ENCODE measurements around the gene PAWR. TPM values are rescaled to one million over a fixed set of nuclear protein-coding genes. Genes with fewer than 3 reads are reported as not detected.

Gene PAWR
- polyA plus RNA-seq = 51.2 TPM
- long read RNA-seq, donor 1, full-length matches to known transcripts = 3 of 3 reads
- long read RNA-seq, donor 1, partial matches to known transcripts = 0 of 3 reads
- long read RNA-seq, donor 1, other reads (novel, unspliced or antisense) = 0 of 3 reads
- long read RNA-seq, donor 2, full-length matches to known transcripts = 3 of 3 reads
- long read RNA-seq, donor 2, partial matches to known transcripts = 0 of 3 reads
- long read RNA-seq, donor 2, other reads (novel, unspliced or antisense) = 0 of 3 reads
- long read RNA-seq, donor 3 = 0 reads
- long read RNA-seq, donor 4, full-length matches to known transcripts = 1 of 1 reads
- long read RNA-seq, donor 4, partial matches to known transcripts = 0 of 1 reads
- long read RNA-seq, donor 4, other reads (novel, unspliced or antisense) = 0 of 1 reads
- long read RNA-seq, donor 5, full-length matches to known transcripts = 5 of 5 reads
- long read RNA-seq, donor 5, partial matches to known transcripts = 0 of 5 reads
- long read RNA-seq, donor 5, other reads (novel, unspliced or antisense) = 0 of 5 reads
- long read RNA-seq, donor 6, full-length matches to known transcripts = 7 of 12 reads
- long read RNA-seq, donor 6, partial matches to known transcripts = 5 of 12 reads
- long read RNA-seq, donor 6, other reads (novel, unspliced or antisense) = 0 of 12 reads
- long read RNA-seq, donor 7, full-length matches to known transcripts = 2 of 2 reads
- long read RNA-seq, donor 7, partial matches to known transcripts = 0 of 2 reads
- long read RNA-seq, donor 7, other reads (novel, unspliced or antisense) = 0 of 2 reads
- long read RNA-seq, donor 8, full-length matches to known transcripts = 5 of 17 reads
- long read RNA-seq, donor 8, partial matches to known transcripts = 12 of 17 reads
- long read RNA-seq, donor 8, other reads (novel, unspliced or antisense) = 0 of 17 reads
- long read RNA-seq, donor 9, partial matches to known transcripts = 0 of 6 reads
- long read RNA-seq, donor 9, other reads (novel, unspliced or antisense) = 0 of 6 reads
- long read RNA-seq, donor 10, full-length matches to known transcripts = 10 of 10 reads
- long read RNA-seq, donor 10, partial matches to known transcripts = 0 of 10 reads
- long read RNA-seq, donor 10, other reads (novel, unspliced or antisense) = 0 of 10 reads
- long read RNA-seq, donor 11, partial matches to known transcripts = 0 of 5 reads
- long read RNA-seq, donor 11, other reads (novel, unspliced or antisense) = 0 of 5 reads

- peaks cover 5% of the 10 kb centered on the region for H3K9me3 ChIP-seq (ENCODE audit: control insufficient read depth, low read depth, low read length)
- 0% methylated on average over 2 of the region's 107 CpGs for WGBS (ENCODE audit: insufficient coverage, low lambda C conversion rate)
- DNase-seq = peak; percentile 85 to 93
- H3K27me3 ChIP-seq (ENCODE audit: control insufficient read depth, insufficient read depth, low read length) = no peaks in the 10 kb centered on the region
- no peaks in the 10 kb centered on the region for H3K36me3 ChIP-seq (ENCODE audit: control insufficient read depth, insufficient read depth, low read length)
- peaks cover 3% of the 10 kb centered on the region for H3K4me1 ChIP-seq (ENCODE audit: control insufficient read depth, insufficient read depth, low read length)
- peak within 1 kb of the TSS; percentile 99 for H3K27ac ChIP-seq (ENCODE audit: low read length)
- H3K4me3 ChIP-seq (ENCODE audit: low read length) = peak within 1 kb of the TSS; percentile 98
Observed at GRCh38 chr12:79690638-79691510, at the start of gene PAWR. PAWR (minus strand) TSS chr12:79690964; CDS start chr12:79690244, 720 bp downstream.

GRCh38 chr12:79737875-79738718 is 47.3 kb upstream of the PAWR start:
- Histone ChIP-seq H3K9me3 (ENCODE audit: control insufficient read depth, low read depth, low read length) (no peaks in the 10 kb centered on the region), H3K36me3 (ENCODE audit: control insufficient read depth, insufficient read depth, low read length) (no peaks in the 10 kb centered on the region), H3K4me1 (ENCODE audit: control insufficient read depth, insufficient read depth, low read length) (no peaks in the 10 kb centered on the region), H3K27me3 (ENCODE audit: control insufficient read depth, insufficient read depth, low read length) (no peaks in the 10 kb centered on the region), H3K27ac (ENCODE audit: low read length) (no peak overlapping the region), H3K4me3 (ENCODE audit: low read length) (no peak overlapping the region)
- peak; percentile 43 to 59 for DNase-seq
- WGBS (ENCODE audit: insufficient coverage, low lambda C conversion rate) = 23% methylated on average over 2 of the region's 4 CpGs

- Histone ChIP-seq H3K9me3 (ENCODE audit: control insufficient read depth, low read depth, low read length) (no peaks in the 10 kb centered on the region), H3K36me3 (ENCODE audit: control insufficient read depth, insufficient read depth, low read length) (no peaks in the 10 kb centered on the region), H3K27me3 (ENCODE audit: control insufficient read depth, insufficient read depth, low read length) (no peaks in the 10 kb centered on the region), H3K4me1 (ENCODE audit: control insufficient read depth, insufficient read depth, low read length) (no peaks in the 10 kb centered on the region), H3K27ac (ENCODE audit: low read length) (no peak overlapping the region), H3K4me3 (ENCODE audit: low read length) (no peak overlapping the region)
- DNase-seq = no peak
Observed at GRCh38 chr12:79732638-79733037, 41.9 kb upstream of the PAWR start.

- Histone ChIP-seq H3K36me3 (ENCODE audit: control insufficient read depth, insufficient read depth, low read length) (no peaks in the 10 kb centered on the region), H3K27me3 (ENCODE audit: control insufficient read depth, insufficient read depth, low read length) (no peaks in the 10 kb centered on the region), H3K27ac (ENCODE audit: low read length) (no peak overlapping the region), H3K4me3 (ENCODE audit: low read length) (no peak overlapping the region), H3K9me3 (ENCODE audit: control insufficient read depth, low read depth, low read length) (no peaks in the 10 kb centered on the region), H3K4me1 (ENCODE audit: control insufficient read depth, insufficient read depth, low read length) (no peaks in the 10 kb centered on the region)
- WGBS (ENCODE audit: insufficient coverage, low lambda C conversion rate) = no CpG with 5 or more reads among the region's 1 CpG
- DNase-seq = no peak
Observed at GRCh38 chr12:79725987-79726386, 35.2 kb upstream of the PAWR start.

- H3K4me1 ChIP-seq (ENCODE audit: control insufficient read depth, insufficient read depth, low read length) = no peaks in the 10 kb centered on the region
- H3K27ac ChIP-seq (ENCODE audit: low read length) = no peak overlapping the region
- 100% methylated on average over 2 of the region's 4 CpGs for WGBS (ENCODE audit: insufficient coverage, low lambda C conversion rate)
- H3K4me3 ChIP-seq (ENCODE audit: low read length) = no peak overlapping the region
- H3K27me3 ChIP-seq (ENCODE audit: control insufficient read depth, insufficient read depth, low read length) = no peaks in the 10 kb centered on the region
- DNase-seq = no peak
- H3K36me3 ChIP-seq (ENCODE audit: control insufficient read depth, insufficient read depth, low read length) = no peaks in the 10 kb centered on the region
- no peaks in the 10 kb centered on the region for H3K9me3 ChIP-seq (ENCODE audit: control insufficient read depth, low read depth, low read length)
Observed at GRCh38 chr12:79717006-79717405, 26.2 kb upstream of the PAWR start.

GRCh38 chr12:79715308-79715707 is 24.5 kb upstream of the PAWR start:
- peaks cover 2% of the 10 kb centered on the region for H3K27me3 ChIP-seq (ENCODE audit: control insufficient read depth, insufficient read depth, low read length)
- no CpG with 5 or more reads among the region's 3 CpGs for WGBS (ENCODE audit: insufficient coverage, low lambda C conversion rate)

GRCh38 chr12:79710707-79711483 is 20.1 kb upstream of the PAWR start:
- H3K4me3 ChIP-seq (ENCODE audit: low read length) = peak overlapping the region; percentile 17
- no CpG with 5 or more reads among the region's 50 CpGs for WGBS (ENCODE audit: insufficient coverage, low lambda C conversion rate)

More at GRCh38 chr12:79715308-79715707, 24.5 kb upstream of the PAWR start:
- Histone ChIP-seq H3K36me3 (ENCODE audit: control insufficient read depth, insufficient read depth, low read length) (no peaks in the 10 kb centered on the region), H3K4me1 (ENCODE audit: control insufficient read depth, insufficient read depth, low read length) (no peaks in the 10 kb centered on the region), H3K4me3 (ENCODE audit: low read length) (no peak overlapping the region), H3K9me3 (ENCODE audit: control insufficient read depth, low read depth, low read length) (peaks cover 6% of the 10 kb centered on the region), H3K27ac (ENCODE audit: low read length) (no peak overlapping the region)
- no peak for DNase-seq

GRCh38 chr12:79707830-79708229 is 17.1 kb upstream of the PAWR start:
- peaks cover 6% of the 10 kb centered on the region for H3K9me3 ChIP-seq (ENCODE audit: control insufficient read depth, low read depth, low read length)
- no peak overlapping the region for H3K27ac ChIP-seq (ENCODE audit: low read length)
- no peaks in the 10 kb centered on the region for H3K36me3 ChIP-seq (ENCODE audit: control insufficient read depth, insufficient read depth, low read length)
- 100% methylated on average over 1 of the region's 3 CpGs for WGBS (ENCODE audit: insufficient coverage, low lambda C conversion rate)
- H3K4me1 ChIP-seq (ENCODE audit: control insufficient read depth, insufficient read depth, low read length) = no peaks in the 10 kb centered on the region
- DNase-seq = no peak
- H3K4me3 ChIP-seq (ENCODE audit: low read length) = no peak overlapping the region
- peaks cover 2% of the 10 kb centered on the region for H3K27me3 ChIP-seq (ENCODE audit: control insufficient read depth, insufficient read depth, low read length)

More at GRCh38 chr12:79710707-79711483, 20.1 kb upstream of the PAWR start:
- no peak overlapping the region for H3K27ac ChIP-seq (ENCODE audit: low read length)
- no peak for DNase-seq
- H3K4me1 ChIP-seq (ENCODE audit: control insufficient read depth, insufficient read depth, low read length) = no peaks in the 10 kb centered on the region
- peaks cover 6% of the 10 kb centered on the region for H3K9me3 ChIP-seq (ENCODE audit: control insufficient read depth, low read depth, low read length)
- peaks cover 2% of the 10 kb centered on the region for H3K27me3 ChIP-seq (ENCODE audit: control insufficient read depth, insufficient read depth, low read length)
- no peaks in the 10 kb centered on the region for H3K36me3 ChIP-seq (ENCODE audit: control insufficient read depth, insufficient read depth, low read length)

All from large intestine (tissue), 12 donors.